Esophagus (tissue), 2 donors: ENCODE results near the gene TACC2. TPM values are rescaled to one million over a fixed set of nuclear protein-coding genes. Genes with fewer than 3 reads are reported as not detected.

ENCODE experiments used
- H3K27ac ChIP-seq, 2 donors: one replicate each; pipeline ENCODE4 v1.5.1; 2013; ENCODE audit warnings: low read depth in 2 of 2, mild to moderate bottlenecking in 2 of 2, inconsistent platforms in 1 of 2, low read length in 1 of 2, moderate library complexity in 1 of 2
- H3K27me3 ChIP-seq, 2 donors: one replicate each; pipeline ENCODE4 v1.6.1; 2013; ENCODE audit warnings: low read length in 2 of 2, control low read depth in 1 of 2, mild to moderate bottlenecking in 1 of 2; ENCODE audit not compliant: insufficient read depth in 2 of 2, control insufficient read depth in 1 of 2
- H3K36me3 ChIP-seq, 2 donors: one replicate each; pipeline ENCODE4 v1.6.1; 2013; ENCODE audit warnings: low read length in 1 of 2; ENCODE audit not compliant: control insufficient read depth in 2 of 2, insufficient read depth in 2 of 2
- H3K4me1 ChIP-seq, 2 donors: one replicate each; pipeline ENCODE4 v1.6.1; 2013; ENCODE audit warnings: low read length in 1 of 2; ENCODE audit not compliant: control insufficient read depth in 2 of 2, insufficient read depth in 2 of 2
- H3K4me3 ChIP-seq, 2 donors: one replicate each; pipeline ENCODE4 v1.5.1; 2013; ENCODE audit warnings: low read length in 2 of 2, mild to moderate bottlenecking in 2 of 2, low read depth in 1 of 2, moderate library complexity in 1 of 2
- H3K9me3 ChIP-seq, 2 donors: one replicate each; pipeline ENCODE4 v1.6.1; 2013; ENCODE audit warnings: mild to moderate bottlenecking in 2 of 2, low read depth in 1 of 2, low read length in 1 of 2, moderate library complexity in 1 of 2; ENCODE audit not compliant: control insufficient read depth in 2 of 2, insufficient read depth in 1 of 2
- WGBS, 2 donors: extraction: QIAGEN DNeasy Blood & Tissue Kit; methylation state at CpG; one replicate each; pipeline ENCODE4 v1.1.7; 2013; 5-methylcytosine and 5-hydroxymethylcytosine counted together
- polyA plus RNA-seq, 2 donors: library from polyadenylated mRNA; stranded (reverse); fragments of 200-250 nt; gene quantifications; one replicate each; pipeline ENCODE4 v1.2.3, GENCODE V29; 2013
- donor health status: healthy with polysubstance abuse.
- donor health status: Bipolar disorder and iron deficiency.

TACC2 gene
- polyA plus RNA-seq, 2 donors, result 47.8 to 51.8 TPM

- WGBS, 2 donors, result 24 to 27% methylated on average over 15 of the region's 15 CpGs
- Histone ChIP-seq H3K27me3 (no peaks in the 10 kb centered on the region), H3K9me3 (no peaks in the 10 kb centered on the region), H3K4me1 (peaks cover 3 to 12% of the 10 kb centered on the region in 2 donors), H3K4me3 (no peak overlapping the region), H3K36me3 (no peaks in the 10 kb centered on the region), H3K27ac (no peak overlapping the region)
These were observed 309.8 kb downstream of the TACC2 start for GRCh38 chr10:122298598-122299301.

- no peak overlapping the region for H3K27ac ChIP-seq
- 87 to 89% methylated on average over 14 of the region's 14 CpGs for WGBS, 2 donors
These were observed 310.6 kb downstream of the TACC2 start for GRCh38 chr10:122299423-122300075.

GRCh38 chr10:122301055-122301810, 312.3 kb downstream of the TACC2 start:
- Histone ChIP-seq H3K4me3 (no peak overlapping the region), H3K4me1 (peaks cover 0 to 4% of the 10 kb centered on the region in 2 donors), H3K27ac (no peak overlapping the region), H3K9me3 (no peaks in the 10 kb centered on the region), H3K27me3 (no peaks in the 10 kb centered on the region), H3K36me3 (no peaks in the 10 kb centered on the region)
- WGBS, 2 donors, result 59 to 62% methylated on average over 12 of the region's 12 CpGs

More at GRCh38 chr10:122299423-122300075, 310.6 kb downstream of the TACC2 start:
- Histone ChIP-seq H3K9me3 (no peaks in the 10 kb centered on the region), H3K4me1 (peaks cover 3 to 8% of the 10 kb centered on the region in 2 donors), H3K27me3 (no peaks in the 10 kb centered on the region), H3K36me3 (no peaks in the 10 kb centered on the region), H3K4me3 (no peak overlapping the region)

GRCh38 chr10:122301811-122302115, 312.8 kb downstream of the TACC2 start:
- Histone ChIP-seq H3K36me3 (no peaks in the 10 kb centered on the region), H3K27me3 (no peaks in the 10 kb centered on the region), H3K4me3 (no peak overlapping the region), H3K9me3 (no peaks in the 10 kb centered on the region), H3K27ac (no peak overlapping the region), H3K4me1 (peaks cover 0 to 4% of the 10 kb centered on the region in 2 donors)
- whole genome bisulfite sequencing, 2 donors, result 73 to 91% methylated on average over 7 of the region's 7 CpGs

- Histone ChIP-seq H3K9me3 (no peaks in the 10 kb centered on the region), H3K36me3 (no peaks in the 10 kb centered on the region), H3K4me1 (peaks cover 0 to 4% of the 10 kb centered on the region in 2 donors), H3K27me3 (no peaks in the 10 kb centered on the region), H3K27ac (no peak overlapping the region), H3K4me3 (no peak overlapping the region)
- 93 to 94% methylated on average over 4 of the region's 4 CpGs for WGBS, 2 donors
These were observed 313.4 kb downstream of the TACC2 start for GRCh38 chr10:122302315-122302714.

- Histone ChIP-seq H3K36me3 (no peaks in the 10 kb centered on the region), H3K27ac (no peak overlapping the region), H3K4me3 (no peak overlapping the region), H3K27me3 (no peaks in the 10 kb centered on the region), H3K9me3 (no peaks in the 10 kb centered on the region), H3K4me1 (peaks cover under 1 to 7% of the 10 kb centered on the region in 2 donors)
- 83 to 85% methylated on average over 9 of the region's 9 CpGs for WGBS, 2 donors
These were observed 314.5 kb downstream of the TACC2 start for GRCh38 chr10:122303271-122304053.

Other genes with a start within 250 kb of the TACC2 start
- 1 to 10 TPM; 3.7 to 6.8 TPM for gene ATE1, start 61.1 kb upstream of the TACC2 start, polyA plus RNA-seq
- gene NSMCE4A, start 13.9 kb upstream of the TACC2 start, polyA plus RNA-seq, result 10 to 100 TPM; 39.8 to 61.4 TPM